ENCODE results near the gene LTBP3. TPM values are rescaled to one million over a fixed set of nuclear protein-coding genes. Genes with fewer than 3 reads are reported as not detected.

LTBP3 gene
- polyA plus RNA-seq, 3 donors, result 93.7 to 181 (median 145) TPM

DNA sequence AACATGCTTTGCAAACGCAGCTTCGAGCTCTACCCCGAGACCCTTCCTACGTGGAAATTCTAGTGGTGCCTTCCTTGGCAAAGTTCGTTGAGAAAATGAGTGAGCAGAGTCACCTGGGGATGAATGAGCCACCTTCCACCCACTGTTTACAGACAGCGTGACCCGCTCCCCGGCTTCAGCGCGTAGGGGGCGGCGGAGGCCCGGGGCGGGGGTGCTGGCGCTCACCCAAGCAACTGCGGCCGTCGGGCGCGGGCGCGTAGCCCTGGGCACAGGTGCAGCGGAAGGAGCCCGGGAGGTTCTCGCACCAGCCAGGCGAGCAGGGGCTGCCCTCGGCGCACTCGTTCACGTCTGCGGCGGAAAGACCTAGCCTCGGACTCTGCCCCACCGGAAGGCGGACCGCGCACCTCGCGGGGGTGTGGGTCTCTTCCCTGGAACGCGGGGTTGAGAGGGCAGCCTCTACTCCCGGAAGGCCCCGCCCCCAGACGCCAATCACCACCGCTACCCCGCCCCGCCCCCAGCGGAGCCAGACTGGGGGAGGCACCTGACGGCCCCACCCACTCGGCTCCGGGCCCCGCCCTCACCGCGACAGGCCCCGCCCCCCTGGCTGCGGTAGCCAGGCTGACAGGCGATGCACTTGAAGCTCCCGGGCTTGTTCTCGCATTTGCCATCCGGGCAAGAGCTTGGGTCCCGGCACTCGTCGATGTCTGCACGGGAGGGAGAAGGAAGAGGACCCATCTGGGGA is 11.8 kb downstream of the LTBP3 start:
- peak in 1 of 11 donors; percentile 46 for DNase-seq (ENCODE audit: extremely low read depth in 1 of 11, low read depth in 9 of 11, low spot score in 4 of 11)

DNA sequence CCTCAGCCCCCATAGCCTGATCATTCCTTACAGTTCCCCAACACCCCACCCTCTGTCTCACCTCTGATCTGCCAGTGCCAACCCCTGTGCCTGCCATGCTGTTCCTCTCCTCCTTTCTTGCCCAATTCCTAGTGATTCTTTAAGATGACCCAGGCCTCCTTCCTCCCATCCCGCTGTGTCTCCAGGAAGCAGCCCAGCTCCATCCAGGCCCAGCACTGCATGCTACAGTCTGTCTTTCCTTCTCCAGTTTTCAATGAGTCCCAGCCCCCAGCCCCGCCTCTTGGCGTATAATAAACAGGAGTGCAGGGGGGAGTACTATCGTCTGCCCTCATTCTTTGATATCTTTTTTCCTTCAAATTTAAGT is 12.3 kb downstream of the LTBP3 start:
- DNase-seq (ENCODE audit: extremely low read depth in 1 of 11, low read depth in 9 of 11, low spot score in 4 of 11), result no peak

DNA sequence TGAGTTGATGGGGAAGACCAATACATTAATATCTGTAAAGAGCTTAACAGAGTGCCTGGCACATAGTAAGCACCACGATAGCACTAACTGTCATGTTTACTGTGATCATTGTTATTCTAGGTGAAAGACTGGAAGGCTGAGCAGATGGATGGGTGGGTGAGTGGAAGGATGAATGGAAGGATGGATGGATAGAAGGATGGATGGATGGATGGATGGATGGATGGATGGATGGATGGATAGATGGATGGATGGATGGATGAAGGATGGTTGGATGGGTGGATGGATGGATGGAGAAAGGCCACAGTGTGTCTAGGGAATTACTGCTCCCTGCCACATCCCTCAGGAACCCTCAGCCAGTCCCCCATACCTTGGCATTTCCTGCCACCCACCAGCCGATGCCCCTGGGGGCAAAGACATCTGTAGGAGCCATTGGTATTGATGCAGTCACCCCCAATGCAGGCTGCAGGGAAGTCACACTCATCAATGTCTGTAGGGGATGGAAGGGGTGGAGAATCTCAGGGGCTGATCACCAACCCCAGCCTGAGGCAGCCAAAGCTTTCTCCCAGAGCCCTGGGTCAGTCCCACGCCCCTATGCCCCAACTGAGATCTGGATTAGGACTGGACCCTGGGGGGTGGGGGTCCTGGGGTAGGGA is 15.3 kb downstream of the LTBP3 start:
- no peak for DNase-seq (ENCODE audit: extremely low read depth in 1 of 11, low read depth in 9 of 11, low spot score in 4 of 11)

DNA sequence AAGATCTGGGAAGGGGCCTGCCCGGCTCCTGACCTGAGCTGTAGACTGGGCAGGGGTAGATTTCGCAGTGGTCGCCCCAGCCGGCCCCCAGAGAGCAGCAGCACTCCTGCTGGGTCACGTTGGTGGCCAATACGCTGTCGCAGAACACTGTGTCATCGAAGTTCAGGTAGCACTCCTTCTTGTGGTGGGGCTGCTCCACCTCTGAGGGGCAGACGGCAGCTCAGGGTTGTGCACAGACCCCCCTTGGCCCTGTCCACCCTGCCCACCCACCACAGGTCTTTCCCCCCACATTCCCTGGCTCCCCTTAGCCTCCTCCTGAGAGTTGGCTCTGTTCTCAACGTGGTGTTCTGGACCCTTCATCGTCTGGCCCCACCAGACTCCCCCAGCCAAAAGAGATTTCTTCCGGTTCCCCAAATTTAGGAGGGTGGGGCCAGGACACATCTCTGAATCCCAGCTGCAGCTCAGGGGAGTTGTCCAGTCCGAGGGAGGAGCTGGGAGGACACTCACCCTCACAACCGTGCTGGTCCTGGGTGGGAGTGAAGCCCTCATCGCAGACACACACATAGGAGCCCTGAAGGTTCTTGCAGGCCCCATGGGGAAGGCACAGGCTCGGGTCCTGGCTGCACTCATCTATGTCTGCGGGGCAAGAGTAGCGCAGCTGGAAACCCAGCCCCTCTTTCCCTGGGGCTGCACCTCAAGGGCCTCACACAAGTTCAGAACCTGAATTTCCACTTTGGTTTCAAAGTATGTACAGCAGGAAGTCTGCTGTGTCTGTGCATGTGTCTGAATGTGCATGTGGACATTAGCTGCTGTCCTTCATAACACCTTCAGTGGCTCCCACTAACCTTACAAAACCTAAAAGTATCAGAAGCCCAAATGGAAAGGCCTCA is 16.8 kb downstream of the LTBP3 start:
- no peak for DNase-seq (ENCODE audit: extremely low read depth in 1 of 11, low read depth in 9 of 11, low spot score in 4 of 11)

DNA sequence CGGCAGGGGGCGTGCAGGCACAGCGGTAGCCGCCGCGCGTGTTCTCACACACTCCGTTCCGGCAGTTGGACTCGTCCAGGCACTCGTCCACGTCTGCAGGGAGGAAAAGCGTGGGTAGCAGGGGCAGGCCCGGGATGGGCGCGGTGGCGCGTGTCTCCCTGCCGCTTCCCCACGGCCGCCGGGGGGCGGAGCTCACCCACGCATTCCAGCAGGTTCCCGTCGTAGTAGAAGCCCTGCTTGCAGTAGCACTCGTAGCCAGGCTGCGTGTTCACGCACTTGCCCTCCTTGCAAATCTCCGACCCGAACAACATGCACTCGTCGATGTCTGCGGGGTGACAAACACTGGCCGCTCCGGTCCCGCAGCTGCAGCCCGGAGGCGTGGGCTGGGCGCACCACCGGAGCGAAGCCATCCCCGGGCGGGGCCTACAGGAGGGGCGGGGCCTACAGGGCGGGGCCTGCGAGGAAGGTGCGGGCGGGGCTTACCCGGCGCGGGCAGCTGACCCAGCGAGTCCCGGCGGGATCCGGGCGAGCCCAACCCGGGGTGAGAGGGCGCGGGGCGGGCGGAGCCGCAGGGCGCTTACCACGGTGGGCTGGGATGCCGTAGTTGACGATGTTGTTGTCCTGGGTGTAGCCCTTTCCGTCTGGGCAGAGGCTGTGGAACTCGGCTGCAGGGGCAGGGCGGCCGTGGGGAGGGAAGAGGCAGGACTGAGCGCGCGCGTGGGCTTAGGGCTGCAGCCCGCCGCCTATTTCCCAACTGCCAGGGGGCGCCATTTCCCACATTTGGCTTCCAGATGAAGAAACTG is 17.7 kb downstream of the LTBP3 start:
- peak in 7 of 11 donors; percentile 65 to 80 (median 73) for DNase-seq (ENCODE audit: extremely low read depth in 1 of 11, low read depth in 9 of 11, low spot score in 4 of 11)

DNA sequence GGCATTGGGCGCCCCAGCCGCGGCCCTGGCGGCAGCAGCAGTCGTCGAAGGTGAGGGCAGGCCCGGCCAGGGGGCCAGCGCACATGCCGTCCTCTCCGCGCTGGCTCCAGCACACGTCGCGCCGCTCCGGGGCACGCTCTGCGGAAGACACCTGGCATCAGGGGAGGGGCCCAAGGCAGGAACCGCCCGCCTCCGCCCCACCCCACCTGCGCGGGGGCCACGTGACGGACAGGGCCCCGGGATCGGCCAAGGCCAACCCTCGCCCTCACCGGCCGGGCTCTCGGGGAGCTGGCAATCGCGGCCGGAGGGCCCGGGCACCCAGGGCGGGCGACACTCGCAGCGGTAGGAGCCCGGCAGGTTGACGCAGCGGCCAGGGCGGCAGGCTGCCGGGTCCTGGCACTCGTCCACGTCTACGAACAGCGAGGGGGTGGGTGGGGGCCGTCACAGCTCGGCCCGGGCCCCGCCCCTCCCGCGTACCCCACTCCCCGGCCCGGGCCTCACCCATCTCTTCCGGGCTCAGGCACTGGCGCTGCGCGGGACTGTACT is 18.3 kb downstream of the LTBP3 start:
- DNase-seq (ENCODE audit: extremely low read depth in 1 of 11, low read depth in 9 of 11, low spot score in 4 of 11), result no peak

DNA sequence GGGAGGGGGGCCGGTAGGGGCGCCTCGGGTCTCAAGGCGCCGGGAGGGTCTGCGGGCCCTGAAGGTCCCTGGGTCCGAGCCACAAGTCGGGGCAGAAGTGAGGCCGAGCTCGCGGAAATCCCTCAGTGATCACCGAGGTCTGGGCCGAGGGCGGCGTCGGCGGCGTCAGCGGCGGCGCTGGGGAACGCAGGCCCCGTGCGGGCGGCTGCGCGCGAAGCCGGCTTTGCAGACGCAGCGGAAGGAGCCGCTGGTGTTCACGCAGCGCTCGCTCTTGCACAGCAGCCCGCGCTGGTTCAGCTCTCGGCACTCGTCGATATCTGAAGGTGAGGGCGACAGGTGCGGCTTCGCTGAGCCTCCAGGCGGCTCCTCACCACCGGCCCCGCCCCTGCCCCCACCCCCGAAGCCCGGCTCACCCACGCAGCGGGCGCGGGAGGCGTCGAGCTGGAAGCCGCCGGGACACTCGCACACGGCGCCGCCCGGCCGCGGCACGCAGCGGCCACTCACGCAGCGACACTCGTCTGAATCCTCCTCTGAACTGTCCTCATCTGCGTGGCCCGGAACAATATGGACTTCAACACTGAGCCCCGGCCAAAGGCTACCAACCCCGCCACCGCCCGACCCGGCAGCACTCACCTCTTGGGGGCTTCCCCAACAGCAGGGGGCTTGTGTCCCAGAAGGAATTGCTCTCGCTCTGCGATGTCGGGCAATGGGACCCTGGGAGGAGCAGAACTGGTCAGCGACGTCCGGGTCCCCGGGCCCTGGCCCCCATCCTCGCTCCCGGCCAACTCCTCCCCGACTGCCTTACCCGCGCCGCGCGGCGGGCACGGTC is 19.0 kb downstream of the LTBP3 start:
- no peak for DNase-seq (ENCODE audit: extremely low read depth in 1 of 11, low read depth in 9 of 11, low spot score in 4 of 11)

DNA sequence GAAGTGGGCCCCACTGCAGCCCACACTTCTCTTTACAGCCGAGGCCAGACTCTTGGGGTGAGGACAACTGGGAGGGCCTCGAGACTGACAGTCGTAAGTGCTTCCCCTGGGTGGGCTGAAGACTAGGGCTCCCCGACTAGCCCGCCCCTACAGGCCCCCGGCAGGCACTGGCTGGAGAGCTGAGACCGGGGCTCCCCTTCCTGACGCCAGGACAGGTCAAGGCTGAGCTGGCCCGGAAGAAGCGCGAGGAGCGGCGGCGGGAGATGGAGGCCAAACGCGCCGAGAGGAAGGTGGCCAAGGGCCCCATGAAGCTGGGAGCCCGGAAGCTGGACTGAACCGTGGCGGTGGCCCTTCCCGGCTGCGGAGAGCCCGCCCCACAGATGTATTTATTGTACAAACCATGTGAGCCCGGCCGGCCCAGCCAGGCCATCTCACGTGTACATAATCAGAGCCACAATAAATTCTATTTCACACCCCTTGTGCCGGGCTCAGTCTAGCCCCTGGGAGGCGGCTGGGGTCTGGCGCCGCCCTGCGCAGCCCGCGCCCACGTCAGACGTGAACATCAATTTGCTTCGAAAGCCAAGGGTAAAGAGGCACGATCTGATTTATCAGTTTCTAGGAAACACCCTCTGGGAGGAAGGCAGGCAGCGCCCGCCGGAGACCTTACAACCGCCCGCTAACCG is 19.8 kb downstream of the LTBP3 start:
- no peak for DNase-seq (ENCODE audit: extremely low read depth in 1 of 11, low read depth in 9 of 11, low spot score in 4 of 11)

DNA sequence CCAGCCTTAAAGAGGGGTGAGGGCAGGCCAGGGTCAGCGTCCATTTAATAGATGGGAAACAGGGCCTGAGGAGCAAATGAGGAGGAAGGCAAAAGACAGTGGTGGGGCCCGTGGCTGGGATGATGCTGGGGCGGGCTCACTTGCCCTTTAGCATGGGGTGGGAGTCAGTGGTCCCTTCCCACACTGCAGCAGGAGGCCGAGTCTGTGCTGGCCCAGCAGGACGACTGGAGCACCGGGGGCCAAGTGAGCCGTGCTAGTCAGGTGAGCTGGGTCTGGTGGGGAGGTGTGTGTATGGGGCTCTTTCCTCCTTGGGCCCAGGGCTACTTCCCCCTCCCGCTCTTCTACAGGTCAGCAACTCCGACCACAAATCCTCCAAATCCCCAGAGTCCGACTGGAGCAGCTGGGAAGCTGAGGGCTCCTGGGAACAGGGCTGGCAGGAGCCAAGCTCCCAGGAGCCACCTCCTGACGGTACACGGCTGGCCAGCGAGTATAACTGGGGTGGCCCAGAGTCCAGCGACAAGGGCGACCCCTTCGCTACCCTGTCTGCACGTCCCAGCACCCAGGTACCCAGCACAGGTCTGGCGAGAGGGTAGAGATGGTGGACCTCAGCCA is 20.4 kb downstream of the LTBP3 start:
- no peak for DNase-seq (ENCODE audit: extremely low read depth in 1 of 11, low read depth in 9 of 11, low spot score in 4 of 11)

DNA sequence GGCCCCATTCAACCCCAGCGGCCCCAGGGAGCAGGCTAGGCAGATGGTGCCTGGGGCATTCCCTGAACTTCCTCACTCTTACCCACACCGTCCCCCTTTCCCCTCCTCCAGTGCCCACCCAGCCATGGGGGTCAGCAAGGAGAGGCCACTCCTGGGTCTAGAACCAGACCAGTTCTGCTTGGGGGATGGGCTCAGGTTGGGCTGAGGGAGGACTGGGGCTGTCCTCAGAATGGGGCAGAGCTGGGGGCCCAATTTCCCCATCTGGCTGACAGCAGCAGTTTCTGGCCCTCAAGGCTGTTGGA is 20.9 kb downstream of the LTBP3 start:
- DNase-seq (ENCODE audit: extremely low read depth in 1 of 11, low read depth in 9 of 11, low spot score in 4 of 11), result no peak

DNA sequence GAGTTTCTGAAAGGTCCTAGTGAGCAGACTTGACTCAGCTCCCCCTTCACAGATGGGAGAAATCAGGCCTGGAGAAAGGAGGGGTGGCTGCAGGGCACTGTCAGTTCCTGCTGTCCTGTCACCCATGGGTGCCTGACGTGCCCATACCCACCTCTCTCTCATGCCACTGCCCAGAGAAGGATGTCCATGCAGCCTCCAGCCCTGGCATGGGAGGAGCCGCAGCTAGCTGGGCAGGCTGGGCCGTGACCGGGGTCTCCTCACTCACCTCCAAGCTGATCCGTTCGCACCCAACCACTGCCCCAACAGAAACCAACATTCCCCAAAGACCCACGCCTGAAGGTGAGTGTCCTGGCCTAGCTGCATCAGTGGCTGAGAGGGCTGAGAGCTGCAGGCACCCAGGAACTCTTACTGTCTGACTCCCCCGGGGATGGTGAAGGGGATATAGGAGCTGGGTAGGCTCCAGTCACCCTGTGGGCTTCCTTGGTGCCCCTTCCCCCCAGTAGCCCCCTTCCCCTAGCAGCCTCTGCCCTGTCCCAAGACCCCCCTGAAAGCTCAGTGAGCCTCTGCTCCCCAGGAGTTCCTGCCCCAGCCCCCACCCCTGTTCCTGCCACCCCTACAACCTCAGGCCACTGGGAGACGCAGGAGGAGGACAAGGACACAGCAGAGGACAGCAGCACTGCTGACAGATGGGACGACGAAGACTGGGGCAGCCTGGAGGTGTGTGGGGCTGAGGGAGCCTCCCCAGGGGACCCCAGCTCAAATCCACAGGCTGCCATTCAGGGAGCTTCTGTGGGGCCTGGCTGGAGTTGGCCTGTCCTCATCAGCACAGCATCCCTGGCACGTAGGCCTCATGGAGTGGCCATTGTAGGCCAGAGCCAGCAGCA is 21.5 kb downstream of the LTBP3 start:
- DNase-seq (ENCODE audit: extremely low read depth in 1 of 11, low read depth in 9 of 11, low spot score in 4 of 11), result no peak

DNA sequence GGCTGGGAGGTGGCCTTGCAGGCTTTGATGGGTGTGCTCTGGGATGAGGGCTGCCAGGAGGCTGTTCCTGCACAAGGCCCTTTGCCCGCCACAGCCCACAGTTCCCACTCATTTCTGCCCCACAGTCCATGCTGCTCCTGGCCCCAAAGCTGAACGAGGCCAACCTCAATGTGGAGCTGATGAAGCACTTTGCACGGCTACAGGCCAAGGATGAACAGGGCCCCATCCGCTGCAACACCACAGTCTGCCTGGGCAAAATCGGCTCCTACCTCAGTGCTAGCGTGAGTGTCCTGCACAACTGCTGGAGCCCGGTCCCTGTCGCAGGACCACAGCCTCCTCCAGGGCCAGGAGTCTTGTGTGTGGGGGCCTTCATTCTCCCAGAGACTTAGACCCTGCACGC is 23.1 kb downstream of the LTBP3 start:
- DNase-seq (ENCODE audit: extremely low read depth in 1 of 11, low read depth in 9 of 11, low spot score in 4 of 11), result no peak

DNA sequence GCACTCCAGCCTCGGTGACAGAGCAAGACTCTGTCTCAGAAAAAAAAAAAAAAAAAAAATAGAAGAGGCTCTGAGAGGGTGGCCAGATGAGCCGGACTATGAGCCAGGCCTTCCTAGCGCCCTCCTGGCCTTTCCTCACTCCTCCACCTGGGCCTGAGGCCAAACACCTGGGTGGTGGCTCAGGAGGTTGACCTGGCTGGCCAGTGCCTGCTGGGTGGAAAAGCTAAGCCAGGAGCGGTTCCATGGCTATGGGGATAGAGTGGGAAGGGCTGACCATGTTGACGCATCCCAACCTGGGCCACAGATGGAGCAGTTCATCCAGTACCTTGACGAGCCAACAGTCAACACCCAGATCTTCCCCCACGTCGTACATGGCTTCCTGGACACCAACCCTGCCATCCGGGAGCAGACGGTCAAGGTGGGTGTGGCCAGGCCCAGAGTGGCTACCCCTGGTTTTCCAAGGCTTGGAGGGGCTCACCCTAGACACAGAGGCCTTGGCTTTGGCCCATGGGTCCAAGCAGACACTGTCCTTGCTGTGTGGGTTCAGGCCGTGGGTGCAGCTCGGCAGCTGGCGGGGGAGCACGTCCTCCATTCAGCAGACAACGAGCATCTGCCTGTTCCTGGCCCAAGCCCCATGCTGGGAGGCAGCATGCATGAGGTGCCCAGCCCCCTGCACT is 25.6 kb downstream of the LTBP3 start:
- DNase-seq (ENCODE audit: extremely low read depth in 1 of 11, low read depth in 9 of 11, low spot score in 4 of 11), result no peak

DNA sequence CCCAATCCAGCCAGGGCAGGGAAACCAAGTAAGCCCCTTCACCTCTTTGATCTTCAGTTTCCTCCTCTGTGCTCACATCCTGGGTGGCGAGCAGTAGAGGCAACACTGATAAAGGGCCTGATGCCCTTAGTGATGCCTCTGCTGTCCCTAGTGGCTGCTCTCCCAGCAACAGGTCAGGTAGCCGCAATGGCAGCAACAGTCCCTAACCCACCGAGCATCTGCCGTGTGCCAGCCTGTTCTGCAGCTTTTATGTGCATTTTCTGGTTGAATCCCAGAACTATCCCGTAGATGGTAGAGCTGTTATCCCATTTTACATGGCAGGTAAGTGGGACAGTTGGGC is 28.0 kb downstream of the LTBP3 start:
- no peak for DNase-seq (ENCODE audit: extremely low read depth in 1 of 11, low read depth in 9 of 11, low spot score in 4 of 11)

DNA sequence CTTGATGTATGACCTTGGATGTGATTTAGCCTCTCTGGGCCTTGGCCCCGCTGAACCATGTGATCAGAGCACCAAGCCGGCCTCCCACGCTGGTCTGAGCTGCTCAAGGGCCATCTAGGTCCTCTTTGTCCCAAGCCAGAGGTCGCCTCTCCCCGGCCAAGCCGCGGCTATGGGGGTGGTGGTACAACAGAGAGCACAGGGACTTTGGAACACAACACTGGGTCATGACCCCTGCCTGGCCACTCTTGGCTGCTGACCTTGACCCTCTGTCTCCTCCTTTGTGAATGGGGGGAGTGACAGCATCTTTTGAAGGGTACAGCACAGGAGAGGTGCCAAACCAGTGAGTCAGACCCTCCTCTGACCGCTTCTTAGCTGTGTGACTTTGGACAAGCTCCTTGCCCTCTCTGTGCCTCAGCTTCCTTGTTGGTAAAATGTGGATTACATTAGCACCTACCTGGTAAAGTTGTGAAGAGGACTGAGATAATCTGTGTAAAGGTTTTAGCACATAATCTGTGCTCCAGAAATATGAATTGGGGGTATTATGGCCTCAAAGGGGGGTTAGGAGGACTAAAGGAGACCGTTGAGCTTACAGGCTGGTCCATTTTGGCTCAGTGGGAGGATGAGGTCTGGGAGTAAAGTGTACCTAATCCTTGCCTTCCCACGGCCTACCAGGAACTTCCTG is 28.5 kb downstream of the LTBP3 start:
- DNase-seq (ENCODE audit: extremely low read depth in 1 of 11, low read depth in 9 of 11, low spot score in 4 of 11), result no peak

Data from renal cortex interstitium (tissue), 11 donors.